NB4 (cell line): ENCODE measurements around the gene FSD2.

ENCODE experiments used
- CTCF ChIP-seq: IDR thresholded peaks from one replicate; pipeline ENCODE4 v1.5.1; 2012; ENCODE audit warnings: low read depth, low read length
- POLR2A ChIP-seq: IDR thresholded peaks from 2 replicates; pipeline ENCODE4 v1.6.1; 2011; ENCODE audit warnings: mild to moderate bottlenecking; ENCODE audit not compliant: insufficient read length; ENCODE audit errors: extremely low read depth
- TF ChIP-seq, protein P1 (sequence below): IDR thresholded peaks from 2 replicates; pipeline ENCODE4 v1.6.1; 2011; ENCODE audit warnings: low read depth, low read length

- no peak for TF ChIP-seq CTCF
- no peak for TF ChIP-seq POLR2A
- TF ChIP-seq, protein P1, sequence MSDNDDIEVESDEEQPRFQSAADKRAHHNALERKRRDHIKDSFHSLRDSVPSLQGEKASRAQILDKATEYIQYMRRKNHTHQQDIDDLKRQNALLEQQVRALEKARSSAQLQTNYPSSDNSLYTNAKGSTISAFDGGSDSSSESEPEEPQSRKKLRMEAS = no peak
These were observed 48.7 kb upstream of the FSD2 start for GRCh38 chr15:82854554-82854953.
